Suprapubic skin (tissue), 4 donors: ENCODE measurements around the gene RNF40. TPM values are rescaled to one million over a fixed set of nuclear protein-coding genes. Genes with fewer than 3 reads are reported as not detected.

Source experiments
- DNase-seq, 2 donors: peaks; one replicate each; pipeline ENCODE4 v3.0.0-alpha.2; 2019; ENCODE audit warnings: low spot score in 2 of 2
- H3K27ac ChIP-seq: fragments of 200-600 bp; sonication (generic); one replicate; pipeline ENCODE4 v1.5.1; 2019
- H3K27me3 ChIP-seq: fragments of 200-600 bp; sonication (generic); one replicate; pipeline ENCODE4 v1.5.1; 2019
- H3K36me3 ChIP-seq: fragments of 200-600 bp; sonication (generic); one replicate; pipeline ENCODE4 v1.5.1; 2019
- H3K4me1 ChIP-seq: fragments of 200-600 bp; sonication (generic); one replicate; pipeline ENCODE4 v1.5.1; 2019
- H3K4me3 ChIP-seq: fragments of 200-600 bp; sonication (generic); one replicate; pipeline ENCODE4 v1.5.1; 2019; ENCODE audit warnings: mild to moderate bottlenecking
- H3K9me3 ChIP-seq: fragments of 200-600 bp; sonication (generic); one replicate; pipeline ENCODE4 v1.5.1; 2019
- EP300 ChIP-seq: sonication (generic); formaldehyde crosslinking; IDR thresholded peaks from one replicate; pipeline ENCODE4 v1.6.1; 2017; ENCODE audit warnings: antibody characterized with exemption
- POLR2A ChIP-seq, 2 donors: fragments of 450-650 bp; IDR thresholded peaks; one replicate each; pipeline ENCODE4 v1.6.1; 2017; ENCODE audit warnings: antibody characterized with exemption in 2 of 2, mild to moderate bottlenecking in 2 of 2, moderate library complexity in 2 of 2
- POLR2AphosphoS5 ChIP-seq, 3 donors: sonication (generic); formaldehyde crosslinking; IDR thresholded peaks; one replicate each; pipeline ENCODE4 v1.6.1; 2017; ENCODE audit warnings: antibody characterized with exemption in 3 of 3
- WGBS: methylation state at CpG from one replicate; pipeline ENCODE4 v1.1.5; 2018; 5-methylcytosine and 5-hydroxymethylcytosine counted together
- total RNA-seq, 4 donors: library from RNA; depleted of rRNA; stranded (reverse); fragments of >200 nt; gene quantifications; one replicate each; pipeline ENCODE4 v1.1.0, GENCODE V29; 2016
- TF ChIP-seq, protein P1 (sequence below), 2 donors: fragments of 200-600 bp in 1 of 2; fragments of 450-650 bp in 1 of 2; sonication (generic) in 1 of 2; IDR thresholded peaks; one replicate each; pipeline ENCODE4 v1.5.1; 2016 to 2019; ENCODE audit warnings: antibody characterized with exemption in 2 of 2, mild to moderate bottlenecking in 1 of 2, moderate library complexity in 1 of 2

RNF40 gene
- total RNA-seq, 4 donors from 2014 or later, result 65.6 to 89.7 (median 76.5) TPM

DNA sequence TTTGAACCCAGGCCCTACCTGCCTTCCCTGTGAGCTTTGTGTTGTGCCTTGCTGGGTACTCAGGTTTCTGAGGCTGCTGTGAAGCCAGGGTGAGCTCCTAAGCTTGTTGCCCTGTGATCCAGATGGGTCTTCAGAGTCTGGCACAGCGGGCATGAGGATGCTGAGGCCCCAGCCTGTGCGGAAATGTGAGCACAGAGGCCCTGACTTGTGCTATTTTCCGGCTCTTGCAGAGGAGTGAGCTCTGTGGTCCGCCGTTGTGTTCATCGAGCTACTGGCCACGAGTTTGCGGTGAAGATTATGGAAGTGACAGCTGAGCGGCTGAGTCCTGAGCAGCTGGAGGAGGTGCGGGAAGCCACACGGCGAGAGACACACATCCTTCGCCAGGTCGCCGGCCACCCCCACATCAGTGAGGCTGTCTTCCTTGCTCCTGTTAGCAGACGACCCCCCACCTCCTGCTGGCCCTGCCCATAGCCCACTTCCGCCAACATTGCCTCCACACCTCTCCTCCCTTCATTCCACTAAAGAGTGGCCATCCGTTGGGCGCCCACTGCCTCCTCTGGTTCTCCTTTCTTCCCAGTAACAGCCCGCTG is 11.2 kb upstream of the RNF40 start:
- DNase-seq, result peak in 1 of 2 donors; percentile 55
- Histone ChIP-seq H3K27me3 (no peaks in the 10 kb centered on the region), H3K36me3 (peaks cover 50% of the 10 kb centered on the region), H3K4me1 (peaks cover 19% of the 10 kb centered on the region), H3K4me3 (no peak overlapping the region), H3K27ac (no peak overlapping the region), H3K9me3 (no peaks in the 10 kb centered on the region)
- no peak for TF ChIP-seq POLR2AphosphoS5 (IDR thresholded peaks at IDR 0.05)
- TF ChIP-seq EP300, result no peak
- TF ChIP-seq, protein P1, sequence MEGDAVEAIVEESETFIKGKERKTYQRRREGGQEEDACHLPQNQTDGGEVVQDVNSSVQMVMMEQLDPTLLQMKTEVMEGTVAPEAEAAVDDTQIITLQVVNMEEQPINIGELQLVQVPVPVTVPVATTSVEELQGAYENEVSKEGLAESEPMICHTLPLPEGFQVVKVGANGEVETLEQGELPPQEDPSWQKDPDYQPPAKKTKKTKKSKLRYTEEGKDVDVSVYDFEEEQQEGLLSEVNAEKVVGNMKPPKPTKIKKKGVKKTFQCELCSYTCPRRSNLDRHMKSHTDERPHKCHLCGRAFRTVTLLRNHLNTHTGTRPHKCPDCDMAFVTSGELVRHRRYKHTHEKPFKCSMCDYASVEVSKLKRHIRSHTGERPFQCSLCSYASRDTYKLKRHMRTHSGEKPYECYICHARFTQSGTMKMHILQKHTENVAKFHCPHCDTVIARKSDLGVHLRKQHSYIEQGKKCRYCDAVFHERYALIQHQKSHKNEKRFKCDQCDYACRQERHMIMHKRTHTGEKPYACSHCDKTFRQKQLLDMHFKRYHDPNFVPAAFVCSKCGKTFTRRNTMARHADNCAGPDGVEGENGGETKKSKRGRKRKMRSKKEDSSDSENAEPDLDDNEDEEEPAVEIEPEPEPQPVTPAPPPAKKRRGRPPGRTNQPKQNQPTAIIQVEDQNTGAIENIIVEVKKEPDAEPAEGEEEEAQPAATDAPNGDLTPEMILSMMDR (IDR thresholded peaks at IDR 0.05), result no peak
- no peak for TF ChIP-seq POLR2A (IDR thresholded peaks at IDR 0.05)
- 92% methylated on average over 11 of the region's 20 CpGs for WGBS

DNA sequence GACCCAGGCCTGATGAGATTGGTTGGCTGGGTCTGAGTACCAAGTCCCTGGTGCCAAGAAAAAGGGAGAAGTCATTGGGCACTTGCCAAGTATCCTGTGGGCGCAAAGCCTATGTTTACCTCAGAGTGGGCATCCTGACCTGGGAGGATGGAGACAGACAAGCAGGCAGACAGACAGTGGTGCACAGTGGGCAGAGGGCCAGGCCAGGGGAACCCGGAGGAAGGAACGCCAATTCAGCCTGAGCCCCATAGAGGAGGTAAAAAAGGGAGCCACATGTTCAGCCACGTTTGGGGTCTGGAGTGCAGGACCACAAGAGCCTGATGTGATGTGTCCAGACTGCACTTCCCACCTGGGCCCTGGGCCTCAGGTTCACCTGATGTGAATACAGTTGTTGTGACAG is 8.5 kb upstream of the RNF40 start:
- no peak for TF ChIP-seq EP300
- TF ChIP-seq, protein P1 (IDR thresholded peaks at IDR 0.05), result no peak
- TF ChIP-seq POLR2AphosphoS5 (IDR thresholded peaks at IDR 0.05), result no peak
- TF ChIP-seq POLR2A (IDR thresholded peaks at IDR 0.05), result no peak
- Histone ChIP-seq H3K4me3 (no peak overlapping the region), H3K27me3 (no peaks in the 10 kb centered on the region), H3K27ac (no peak overlapping the region), H3K4me1 (peaks cover 8% of the 10 kb centered on the region), H3K9me3 (no peaks in the 10 kb centered on the region), H3K36me3 (peaks cover 66% of the 10 kb centered on the region)
- 84% methylated on average over 4 of the region's 4 CpGs for WGBS
- no peak for DNase-seq

GRCh38 chr16:30755955-30756780 is 6.0 kb upstream of the RNF40 start:
- Histone ChIP-seq H3K9me3 (no peaks in the 10 kb centered on the region), H3K4me1 (peaks cover 5% of the 10 kb centered on the region), H3K4me3 (no peak overlapping the region), H3K36me3 (peaks cover 63% of the 10 kb centered on the region), H3K27me3 (no peaks in the 10 kb centered on the region), H3K27ac (no peak overlapping the region)
- DNase-seq, result no peak
- WGBS, result 93% methylated on average over 18 of the region's 20 CpGs
- TF ChIP-seq, protein P1 (IDR thresholded peaks at IDR 0.05), result no peak
- TF ChIP-seq POLR2A (IDR thresholded peaks at IDR 0.05) (no peak), EP300 (no peak), POLR2AphosphoS5 (IDR thresholded peaks at IDR 0.05) (no peak)

DNA sequence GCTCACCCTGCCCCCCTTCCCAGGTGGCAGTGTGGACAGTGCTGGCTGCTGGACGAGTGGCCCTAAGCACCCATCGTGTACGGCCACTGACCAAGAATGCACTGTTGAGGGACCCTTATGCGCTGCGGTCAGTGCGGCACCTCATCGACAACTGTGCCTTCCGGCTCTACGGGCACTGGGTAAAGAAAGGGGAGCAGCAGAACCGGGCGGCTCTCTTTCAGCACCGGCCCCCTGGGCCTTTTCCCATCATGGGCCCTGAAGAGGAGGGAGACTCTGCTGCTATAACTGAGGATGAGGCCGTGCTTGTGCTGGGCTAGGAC is 5.4 kb upstream of the RNF40 start:
- H3K36me3 ChIP-seq, result peaks cover 58% of the 10 kb centered on the region
- no peak for DNase-seq
- 92% methylated on average over 4 of the region's 13 CpGs for WGBS
- H3K4me3 ChIP-seq, result no peak overlapping the region
- no peak overlapping the region for H3K27ac ChIP-seq
- no peaks in the 10 kb centered on the region for H3K27me3 ChIP-seq
- peaks cover 11% of the 10 kb centered on the region for H3K4me1 ChIP-seq
- no peak for TF ChIP-seq POLR2AphosphoS5 (IDR thresholded peaks at IDR 0.05)
- H3K9me3 ChIP-seq, result no peaks in the 10 kb centered on the region

GRCh38 chr16:30757316-30757715 is 4.8 kb upstream of the RNF40 start:
- H3K9me3 ChIP-seq, result no peaks in the 10 kb centered on the region
- WGBS, result 83% methylated on average over 7 of the region's 7 CpGs
- TF ChIP-seq POLR2A (IDR thresholded peaks at IDR 0.05) (no peak), EP300 (no peak), POLR2AphosphoS5 (IDR thresholded peaks at IDR 0.05) (no peak)
- TF ChIP-seq, protein P1 (IDR thresholded peaks at IDR 0.05), result no peak
- H3K4me1 ChIP-seq, result peaks cover 12% of the 10 kb centered on the region
- DNase-seq, result no peak
- H3K4me3 ChIP-seq, result no peak overlapping the region
- H3K27me3 ChIP-seq, result no peaks in the 10 kb centered on the region
- H3K36me3 ChIP-seq, result peaks cover 53% of the 10 kb centered on the region
- H3K27ac ChIP-seq, result no peak overlapping the region
